Stimulated activated CD4-positive, alpha-beta T cell treated with anti-CD3 and anti-CD28 coated beads, TNF-alpha, amount 100 ng/mL, for 24 hours (primary cell): ENCODE results near the gene ZNF385B.

Experiments used
- DNase-seq, 3 experiments: peaks; one replicate each; pipeline ENCODE4 v3.0.0-alpha.2; 2020; ENCODE audit warnings: low read depth in 3 of 3

Gene ZNF385B

DNA sequence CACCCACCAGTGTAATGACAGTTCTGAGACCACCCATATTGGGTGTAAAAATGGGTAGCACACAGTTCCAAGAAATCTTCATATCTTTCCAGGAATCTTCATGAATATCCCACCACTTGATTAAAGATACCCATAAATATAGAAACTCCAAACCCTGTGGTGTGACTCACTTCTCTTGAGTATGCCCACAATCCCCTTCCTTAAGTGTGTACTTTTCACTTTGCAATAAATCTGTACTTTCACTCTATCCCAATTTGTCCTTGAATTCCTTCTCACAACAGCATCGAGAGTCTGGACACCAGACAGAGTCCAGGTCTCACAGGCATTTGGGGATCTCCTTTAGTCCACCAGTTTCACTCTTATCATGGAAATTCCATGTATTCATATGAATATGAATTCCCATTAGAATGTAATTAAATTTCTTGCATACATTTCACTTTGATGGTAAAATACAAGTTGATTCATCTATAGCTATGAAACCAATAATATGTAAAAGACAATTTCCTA, 309.8 kb downstream of the ZNF385B start:
- DNase-seq, result no peak

DNA sequence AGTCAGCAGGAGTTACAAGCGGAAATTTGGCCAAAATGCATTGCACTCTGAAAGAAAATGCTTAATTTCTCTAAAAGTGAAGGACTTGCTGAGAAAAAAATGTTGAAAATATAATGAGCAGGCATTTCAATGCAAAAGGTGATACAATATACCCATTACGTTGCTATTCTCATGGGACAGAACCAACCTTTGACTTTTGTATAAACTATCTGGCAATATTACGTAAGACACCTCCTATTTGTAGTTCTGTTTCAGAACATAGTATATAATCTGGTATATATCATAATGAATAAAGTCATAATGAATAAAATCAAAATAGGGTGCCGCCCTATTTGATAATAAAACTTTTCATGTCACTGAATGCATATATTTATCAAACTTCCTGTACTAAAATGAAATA, 310.6 kb downstream of the ZNF385B start:
- DNase-seq, result no peak

DNA sequence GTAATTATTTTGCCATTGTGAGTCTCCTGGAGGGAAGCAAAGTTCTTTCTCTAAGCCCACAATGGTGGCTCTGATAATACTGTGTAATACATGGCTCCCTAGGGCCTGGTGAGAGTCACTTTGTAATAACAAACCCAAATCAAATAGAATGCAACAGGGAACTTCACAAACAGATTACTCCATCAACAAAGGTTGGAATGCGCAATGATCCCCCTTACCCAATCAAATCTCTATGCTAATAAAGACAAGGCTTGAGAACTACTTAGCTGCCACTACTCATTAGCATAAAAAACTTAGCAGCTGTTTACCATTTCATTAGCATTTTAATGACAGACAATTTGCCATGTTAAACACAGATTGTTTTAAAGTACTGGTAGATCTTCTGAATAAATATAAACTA, 311.2 kb downstream of the ZNF385B start:
- no peak for DNase-seq

DNA sequence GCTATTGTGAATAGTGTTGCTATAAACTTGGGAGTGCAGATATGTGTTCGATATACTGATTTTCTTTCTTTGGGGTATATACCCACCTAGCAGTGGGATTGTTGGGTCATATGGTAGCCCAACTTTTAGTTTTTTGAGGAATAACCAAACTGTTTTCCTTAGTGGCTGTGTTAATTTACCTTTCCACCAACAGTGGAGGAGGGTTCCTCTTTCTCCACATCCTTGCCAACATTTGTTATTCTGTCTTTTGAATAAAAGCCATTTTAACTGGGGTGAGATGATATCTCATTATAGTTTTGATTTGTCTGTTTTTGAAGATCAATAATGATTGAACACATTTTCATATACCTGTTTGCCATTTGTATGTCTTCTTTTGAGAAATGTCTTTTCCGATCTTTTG, 314.8 kb downstream of the ZNF385B start:
- no peak for DNase-seq

DNA sequence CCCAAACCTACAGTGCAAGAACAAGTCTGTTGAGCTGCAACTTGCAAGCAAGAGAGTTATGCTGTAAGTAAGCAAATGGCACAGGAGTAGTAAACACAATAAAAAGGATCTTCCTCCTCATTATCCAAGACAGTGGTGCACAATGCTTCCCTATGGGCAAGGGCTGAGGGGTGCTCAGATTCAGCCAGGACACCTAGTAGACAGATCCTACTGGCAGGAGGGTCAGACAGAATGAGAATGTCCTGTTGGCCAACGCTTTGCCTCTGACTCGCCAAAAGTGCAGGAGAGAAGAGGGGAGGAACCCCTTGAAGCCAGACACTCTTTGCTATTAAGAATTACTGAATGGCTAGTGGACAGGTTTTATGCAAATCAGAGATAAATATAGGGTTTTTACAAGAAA, 316.4 kb downstream of the ZNF385B start:
- DNase-seq, result no peak

DNA sequence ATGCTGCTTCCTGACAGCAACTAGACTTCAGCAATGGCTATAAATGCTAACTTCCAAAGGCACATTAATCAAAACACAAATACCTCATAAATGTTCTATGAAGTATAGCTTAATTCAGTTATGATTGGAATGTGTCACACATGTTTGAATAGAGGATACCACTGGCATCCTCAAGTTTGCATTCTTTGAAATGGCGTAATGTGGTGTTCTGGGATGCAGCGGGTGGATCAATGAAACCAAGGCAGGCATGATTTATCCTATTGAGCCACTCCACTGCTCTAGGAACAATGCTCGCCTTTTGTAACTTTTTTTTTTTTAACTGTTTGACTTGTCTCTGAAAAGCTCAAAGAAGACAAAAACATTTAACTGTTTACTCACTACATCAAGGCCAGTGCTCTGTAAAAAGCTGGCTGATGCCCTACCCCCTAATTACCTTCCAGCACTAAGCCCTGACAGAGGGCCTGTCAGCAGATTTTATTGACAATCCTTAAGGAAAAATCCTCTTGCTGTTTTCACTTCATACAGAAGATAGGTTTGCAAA, 318.0 kb downstream of the ZNF385B start:
- no peak for DNase-seq

DNA sequence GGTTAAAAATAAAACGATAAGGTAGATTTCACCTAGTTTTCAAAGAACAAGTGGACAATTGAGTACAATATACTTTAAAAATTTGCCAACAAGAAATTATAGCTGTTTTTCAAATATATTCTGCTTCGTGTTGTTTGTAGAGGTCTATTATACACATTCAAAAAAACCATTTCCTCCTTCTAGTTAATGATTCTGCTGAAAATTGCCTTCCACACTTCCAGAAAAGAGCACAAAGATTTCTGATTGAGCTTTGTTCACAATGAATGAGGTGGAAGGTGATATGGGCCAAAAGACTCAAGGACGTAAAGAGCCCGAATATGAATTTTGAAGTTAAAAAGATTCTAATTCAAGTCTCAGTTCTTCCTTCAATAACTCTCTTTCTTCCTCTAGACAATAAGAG, 319.8 kb downstream of the ZNF385B start:
- no peak for DNase-seq

DNA sequence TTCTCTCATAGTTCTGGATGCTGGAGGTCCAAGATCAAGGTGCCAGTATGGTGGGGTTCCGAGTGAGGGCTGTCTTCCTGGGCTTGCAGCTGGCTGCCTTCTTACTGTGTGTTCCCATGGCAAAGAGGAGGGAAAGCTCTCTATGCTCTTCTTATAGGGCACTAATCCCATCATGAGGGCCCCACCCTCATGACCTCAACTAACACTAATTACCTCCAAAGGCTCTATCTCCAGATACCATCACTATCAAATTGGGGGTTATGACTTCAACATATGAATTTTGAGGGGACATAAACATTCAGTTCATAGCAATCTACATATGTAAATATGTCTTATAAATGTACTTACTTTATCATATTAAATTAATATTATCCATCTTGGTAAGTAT, 322.3 kb downstream of the ZNF385B start:
- DNase-seq, result no peak

DNA sequence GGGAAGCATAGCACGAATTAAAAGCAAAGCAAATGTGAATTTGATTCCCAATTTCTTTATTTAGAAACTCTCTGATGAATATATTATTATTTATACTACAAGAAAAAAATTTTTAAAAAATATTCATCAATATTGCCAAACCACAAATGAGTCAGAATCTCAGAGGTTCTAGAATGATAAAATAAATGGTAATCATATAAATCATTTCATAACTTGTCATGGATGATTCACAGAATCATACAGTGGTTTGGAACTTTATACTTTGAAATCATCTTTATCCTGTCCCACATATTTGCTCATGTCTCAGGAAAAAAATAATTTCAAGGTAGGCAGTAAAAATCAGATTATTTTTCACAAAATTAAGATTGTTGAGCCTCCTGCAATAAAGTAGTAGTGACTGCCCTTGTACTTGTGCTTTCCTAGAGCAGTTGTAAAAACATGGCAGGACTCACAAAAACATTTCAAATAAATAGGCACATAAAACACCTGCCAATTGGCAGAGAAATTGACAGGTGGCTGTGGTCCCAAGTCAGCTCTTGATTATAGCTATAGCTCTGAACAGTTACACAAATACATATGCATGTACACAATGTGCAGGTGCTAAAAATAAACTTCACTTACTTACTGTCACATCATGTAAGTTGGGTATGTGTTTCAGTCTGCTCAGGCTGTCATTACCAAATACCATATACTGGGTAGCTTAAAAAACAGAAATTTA, 322.8 kb downstream of the ZNF385B start:
- no peak for DNase-seq

DNA sequence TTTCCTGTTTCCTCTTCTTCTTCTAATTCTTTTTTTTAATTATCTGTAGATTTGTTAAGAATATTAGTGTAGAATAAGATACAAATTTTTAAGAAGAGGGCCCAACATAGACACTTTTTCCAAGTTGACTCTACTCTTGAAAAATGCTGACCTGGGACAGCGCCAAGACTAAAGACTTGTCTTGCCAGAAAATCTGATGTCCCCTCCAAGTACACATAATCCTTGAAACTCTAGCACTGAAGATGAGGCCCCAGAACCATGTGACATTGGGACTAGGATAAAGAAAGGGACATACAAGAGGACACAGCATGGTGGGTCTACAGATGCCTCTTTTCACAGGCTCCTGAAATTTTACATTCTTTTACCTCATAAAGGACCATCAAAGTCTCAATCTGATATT, 325.2 kb downstream of the ZNF385B start:
- DNase-seq, result no peak

DNA sequence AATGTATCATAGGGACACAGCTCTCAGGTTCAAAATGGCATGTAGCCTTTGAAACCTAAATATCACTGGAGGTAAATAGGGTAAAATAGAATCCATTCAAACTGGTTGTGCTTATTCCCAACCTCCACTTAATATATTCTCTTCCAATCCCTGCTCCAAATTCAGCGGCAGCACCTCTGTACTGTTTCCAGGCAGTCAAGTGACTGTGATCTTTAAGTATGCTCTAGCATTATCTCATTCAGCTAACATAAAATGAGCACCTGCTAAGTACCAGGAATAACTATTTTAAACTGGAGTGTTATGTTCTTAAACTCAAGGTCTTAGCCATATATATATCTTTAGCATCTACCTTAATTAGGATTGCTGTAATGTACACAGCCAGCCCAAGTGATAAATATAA, 327.5 kb downstream of the ZNF385B start:
- DNase-seq, result no peak

DNA sequence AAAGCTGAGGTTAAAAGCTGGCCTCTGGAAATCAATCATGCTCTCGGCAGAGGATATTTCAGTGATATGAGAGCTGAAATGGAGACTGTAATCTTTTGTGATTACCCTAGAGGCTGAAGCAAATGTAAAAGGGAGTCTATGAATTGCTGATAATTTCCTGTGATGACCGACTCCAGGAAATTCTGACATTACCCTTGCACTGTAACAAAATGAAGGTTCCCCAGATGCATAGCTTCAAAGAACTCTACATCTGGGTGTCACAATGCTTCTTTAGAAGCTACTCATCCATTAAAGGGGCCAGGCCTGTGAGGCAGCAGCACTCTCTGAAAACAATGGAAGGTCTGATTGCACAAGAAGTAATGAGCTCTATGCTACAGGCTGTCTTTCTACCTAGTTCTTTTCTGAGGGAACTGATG, 328.5 kb downstream of the ZNF385B start:
- DNase-seq, result no peak

DNA sequence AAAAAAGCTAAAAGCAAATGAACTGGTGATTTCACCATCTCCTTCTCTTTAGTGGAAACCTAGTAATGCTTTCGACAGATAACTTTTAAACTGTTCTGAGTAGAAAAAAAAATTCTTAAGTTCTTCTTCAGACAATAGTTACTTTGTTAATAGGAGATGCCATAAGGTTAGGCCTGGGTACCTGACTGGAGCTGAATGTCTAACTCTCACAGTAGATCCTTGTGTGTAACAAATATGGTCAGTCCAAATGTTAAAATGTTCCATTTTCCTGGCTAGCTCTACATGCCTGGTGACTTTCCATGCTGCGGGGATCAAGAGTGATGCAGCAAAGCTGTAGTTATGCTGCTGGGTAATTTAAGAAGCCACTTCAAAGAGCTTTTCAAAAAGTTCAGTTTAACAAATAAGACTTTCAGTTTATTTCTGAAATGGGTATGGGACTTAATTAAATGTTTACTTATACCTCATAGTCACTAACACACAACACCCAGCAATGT, 332.8 kb downstream of the ZNF385B start:
- no peak for DNase-seq

DNA sequence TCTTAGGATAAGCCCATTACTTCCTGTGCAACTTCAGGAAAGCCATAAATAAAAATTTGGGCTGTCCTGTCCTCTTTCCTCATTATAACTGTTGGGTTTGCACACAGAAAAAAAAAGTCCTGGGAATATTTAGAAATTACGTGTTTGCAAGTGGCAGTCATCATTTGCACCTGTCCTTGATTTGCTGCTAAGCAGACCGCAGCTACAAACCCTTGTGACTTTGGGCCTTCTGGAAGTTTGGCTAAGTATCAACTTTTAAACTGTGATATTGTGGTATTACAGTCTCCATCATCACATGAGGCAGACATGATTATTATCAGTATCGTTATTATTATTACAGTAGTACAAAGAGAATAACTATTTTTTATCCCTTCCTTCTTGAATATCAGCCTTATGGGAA, 336.1 kb downstream of the ZNF385B start:
- DNase-seq, result no peak

DNA sequence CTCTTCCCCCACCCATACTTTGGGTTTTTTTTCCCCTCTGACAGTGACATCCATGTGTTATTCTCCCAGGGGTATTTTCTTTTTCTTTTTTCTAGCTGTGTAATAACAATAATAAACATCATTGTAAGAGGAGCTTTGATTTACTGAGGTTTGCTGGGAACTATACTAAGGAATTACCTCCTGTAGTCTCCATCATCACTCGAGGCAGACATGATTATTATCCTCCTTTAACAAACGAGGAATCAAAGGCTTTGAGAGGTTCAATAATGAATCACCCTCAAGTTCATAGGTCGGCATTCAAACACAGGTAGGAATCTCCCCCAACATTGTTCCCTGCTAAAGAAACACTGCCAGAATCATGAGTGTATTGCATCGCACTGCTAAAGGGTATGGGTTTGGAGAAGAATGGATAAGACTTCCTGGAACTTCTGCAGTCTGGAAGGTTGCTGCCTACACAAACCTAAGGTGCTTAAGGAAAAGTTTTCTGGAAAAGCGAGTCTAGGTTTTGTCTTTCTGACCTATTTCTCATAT, 336.5 kb downstream of the ZNF385B start:
- DNase-seq, result no peak

DNA sequence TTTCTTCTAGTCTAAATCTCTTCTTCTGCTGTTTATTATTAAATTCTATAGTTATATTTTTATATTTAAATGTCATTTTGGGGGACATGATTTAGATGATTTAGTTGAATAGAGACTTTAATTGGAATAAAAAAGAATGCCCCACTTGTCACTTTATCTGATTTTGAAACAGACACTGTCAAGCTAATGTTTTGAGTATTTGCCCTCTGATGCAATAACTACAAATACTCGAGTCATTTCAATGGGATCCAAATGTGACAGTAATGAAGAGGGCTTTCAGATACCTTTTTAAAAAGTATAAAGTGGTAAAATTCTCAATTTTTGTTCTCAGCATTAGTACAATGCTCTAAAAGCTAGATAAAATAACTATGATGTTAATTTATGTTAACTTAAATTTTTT, 339.5 kb downstream of the ZNF385B start:
- DNase-seq, result no peak

DNA sequence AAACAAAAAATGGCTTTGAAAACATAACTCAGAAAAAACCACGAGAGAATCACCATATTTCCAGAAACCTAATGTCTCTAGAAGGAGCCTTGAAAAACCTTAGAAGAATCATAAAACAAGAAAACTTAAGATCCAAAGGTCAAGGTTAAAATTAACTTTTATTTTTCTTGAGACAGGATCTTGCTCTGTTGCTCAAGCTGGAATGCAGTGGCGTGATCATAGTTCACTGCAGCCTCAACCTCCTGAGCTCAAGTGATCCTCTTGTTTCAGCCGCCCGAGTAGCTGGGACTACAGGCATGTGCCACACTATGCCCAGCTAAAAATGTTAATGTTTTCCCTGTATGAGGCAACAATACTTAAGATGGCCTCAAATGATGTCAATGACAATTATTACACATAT, 342.6 kb downstream of the ZNF385B start:
- no peak for DNase-seq

DNA sequence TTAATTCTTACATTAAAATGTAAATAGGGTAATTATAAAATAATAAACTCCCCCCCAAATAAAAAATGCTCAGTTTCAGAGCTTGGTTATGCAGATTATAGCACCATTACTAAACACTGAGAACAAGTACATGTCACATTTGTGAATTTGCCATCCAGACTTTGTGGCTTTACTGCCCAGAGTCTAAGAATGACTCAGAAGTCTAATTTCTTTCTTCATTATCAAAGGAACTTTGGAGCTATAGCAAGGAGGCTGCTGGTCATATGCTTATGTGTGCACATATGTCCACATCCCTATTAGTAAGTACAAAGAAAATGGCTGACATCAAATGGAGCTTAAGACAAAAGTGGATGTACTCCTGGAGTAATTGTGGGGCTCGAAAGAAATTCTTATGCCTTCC, 348.2 kb downstream of the ZNF385B start:
- DNase-seq, result no peak

DNA sequence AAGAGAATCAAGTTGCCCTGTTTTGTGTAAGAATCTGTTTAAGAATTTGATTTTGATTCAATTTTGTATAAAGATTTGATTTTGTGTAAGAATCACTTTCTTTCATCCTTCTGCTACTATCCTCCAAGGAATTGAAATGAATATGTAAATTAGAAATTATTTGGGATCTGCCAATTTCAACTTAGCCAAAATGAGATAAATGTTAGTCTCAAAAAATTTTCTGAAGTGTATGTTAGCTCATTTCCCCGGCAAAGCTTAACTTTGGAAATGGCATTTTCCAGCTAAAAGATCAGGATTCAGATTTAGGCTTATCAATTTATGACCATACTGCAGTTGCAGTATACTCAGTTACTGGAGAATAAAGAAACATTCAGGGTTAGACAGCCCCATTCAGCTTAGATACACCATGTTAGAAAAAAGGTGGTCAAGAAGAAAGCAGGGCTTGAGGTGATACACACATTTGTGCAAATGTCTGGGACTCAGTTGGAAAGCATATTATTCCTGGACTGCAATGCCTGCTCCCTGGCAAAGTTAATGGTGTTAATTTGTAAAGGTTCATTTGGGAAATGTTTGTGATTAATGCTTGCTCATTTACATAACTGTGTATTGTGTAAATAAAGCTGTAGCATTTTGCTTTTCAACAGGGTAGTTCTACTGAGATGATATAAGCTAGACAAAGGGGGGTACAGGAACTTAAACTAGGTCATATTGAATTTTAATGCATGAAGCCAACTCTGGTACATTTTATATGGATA, 349.0 kb downstream of the ZNF385B start:
- no peak for DNase-seq

DNA sequence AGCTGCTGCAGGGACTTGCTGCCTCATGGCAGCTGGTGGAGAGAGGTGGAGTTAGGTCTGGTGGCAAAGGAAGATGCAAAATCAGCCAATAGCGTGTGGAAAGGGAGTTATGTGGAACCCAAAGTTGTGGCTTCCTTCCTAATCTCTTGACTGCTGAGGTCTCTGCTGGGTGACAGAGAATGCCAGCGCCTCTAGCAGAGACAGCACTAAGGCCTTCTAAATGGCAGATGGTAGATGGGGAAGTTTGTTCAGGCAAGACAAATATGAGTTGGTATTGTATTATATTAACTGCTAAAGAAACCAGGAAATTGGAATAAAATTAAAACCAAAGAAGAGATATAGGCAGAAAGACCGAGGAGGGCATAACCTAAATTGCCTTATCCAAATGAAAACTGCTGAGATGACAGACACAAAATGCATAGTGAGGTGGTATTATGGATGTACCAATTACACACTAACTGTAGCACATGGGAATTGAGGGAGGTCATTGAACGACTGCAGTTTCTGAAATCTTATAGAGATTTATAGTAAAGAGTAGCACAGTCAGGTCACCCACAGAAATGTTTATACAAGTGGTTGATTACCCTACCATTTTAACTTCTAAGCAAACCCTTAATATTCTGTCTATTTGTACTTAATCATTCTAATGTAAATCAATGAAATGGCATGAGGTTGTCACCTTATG, 350.2 kb downstream of the ZNF385B start:
- DNase-seq, result no peak

DNA sequence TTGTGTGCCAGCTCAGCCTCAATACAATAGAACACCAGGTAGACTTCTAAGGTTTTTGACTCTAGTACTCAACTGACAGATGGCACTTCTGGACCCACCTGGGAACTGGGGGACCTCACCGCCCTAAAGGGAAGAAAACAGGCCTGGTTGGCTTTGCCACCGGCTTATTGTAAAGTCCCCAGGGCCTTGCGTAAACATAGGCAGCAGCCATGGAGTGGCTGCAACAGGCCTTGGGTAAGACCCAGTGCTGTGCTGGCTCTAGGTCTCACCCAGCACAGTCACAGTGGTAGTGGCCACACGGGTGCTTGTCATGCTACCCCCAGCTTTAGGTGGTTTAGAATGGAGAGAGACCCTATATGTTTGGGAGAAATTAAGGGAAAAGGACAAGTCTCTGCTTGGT, 366.1 kb downstream of the ZNF385B start:
- DNase-seq, result no peak

DNA sequence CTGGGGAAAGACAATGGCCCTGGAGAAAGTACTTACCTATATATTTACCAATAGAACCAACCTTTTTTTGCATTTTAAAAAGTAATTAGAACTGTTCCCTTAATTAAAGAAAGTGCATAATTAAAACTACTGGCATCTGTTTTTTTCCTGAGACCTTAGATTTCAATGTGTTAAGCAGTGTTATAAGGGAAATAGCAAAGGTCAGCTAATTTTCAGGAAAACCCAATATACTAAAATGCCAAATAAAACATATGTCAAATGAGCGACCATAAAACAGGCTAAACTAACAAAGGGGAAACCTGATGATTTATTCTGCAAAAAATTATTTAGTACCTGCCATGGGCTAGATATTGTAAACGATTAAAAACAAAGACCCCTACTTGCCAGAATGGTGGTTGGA, 372.8 kb downstream of the ZNF385B start:
- no peak for DNase-seq
